Adipose tissue (tissue), 3 donors: Measurements from ENCODE around the gene KCNE3. TPM values are rescaled to one million over a fixed set of nuclear protein-coding genes. Genes with fewer than 3 reads are reported as not detected.
A peak's percentile ranks its signal among the peaks of the same experiment; 100 is the strongest.

Experiments
- H3K27ac ChIP-seq: one replicate; pipeline ENCODE4 v1.5.1; 2013; ENCODE audit warnings: low read depth, low read length
- WGBS, 3 donors: extraction: QIAGEN DNeasy Blood & Tissue Kit; methylation state at CpG; one replicate each; pipeline ENCODE4 v1.1.7; 2013; 5-methylcytosine and 5-hydroxymethylcytosine counted together
- polyA plus RNA-seq, 3 donors: library from polyadenylated mRNA; stranded (reverse); fragments of 200-250 nt; gene quantifications; one replicate each; pipeline ENCODE4 v1.2.3, GENCODE V29; 2013
- donor health status: healthy with polysubstance abuse.
- donor health status: Bipolar disorder and iron deficiency.
- donor health status: healthy.

Gene KCNE3
- polyA plus RNA-seq, 3 donors, result 7.1 to 15.7 (median 11.0) TPM

DNA sequence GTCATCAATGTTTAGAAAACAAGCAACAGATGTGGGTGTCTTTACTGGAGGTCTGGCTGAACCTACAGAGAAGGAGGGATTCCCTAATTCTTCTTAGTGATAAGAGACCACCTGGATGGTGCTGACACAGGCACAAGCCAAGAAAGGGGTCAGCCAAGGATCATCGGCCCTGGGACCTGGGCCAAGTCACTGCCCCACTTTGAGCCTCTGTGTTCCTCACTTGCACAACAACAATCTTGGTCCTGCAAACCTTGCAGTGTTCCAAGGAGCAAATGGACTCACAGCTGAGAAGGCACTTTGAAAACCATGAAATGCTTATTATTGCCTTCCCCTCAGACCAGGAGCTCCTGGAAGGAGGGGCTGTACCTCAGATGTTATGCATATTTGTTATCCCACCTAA, 7.0 kb upstream of the KCNE3 start:
- WGBS, 3 donors, result 20 to 30% (median 22%) methylated on average over 1 of the region's 1 CpG
- peak overlapping the region; percentile 3 for H3K27ac ChIP-seq

- 61 to 78% (median 67%) methylated on average over 10 of the region's 10 CpGs for WGBS, 3 donors
Observed at GRCh38 chr11:74473382-74474173, 6.2 kb upstream of the KCNE3 start.

DNA sequence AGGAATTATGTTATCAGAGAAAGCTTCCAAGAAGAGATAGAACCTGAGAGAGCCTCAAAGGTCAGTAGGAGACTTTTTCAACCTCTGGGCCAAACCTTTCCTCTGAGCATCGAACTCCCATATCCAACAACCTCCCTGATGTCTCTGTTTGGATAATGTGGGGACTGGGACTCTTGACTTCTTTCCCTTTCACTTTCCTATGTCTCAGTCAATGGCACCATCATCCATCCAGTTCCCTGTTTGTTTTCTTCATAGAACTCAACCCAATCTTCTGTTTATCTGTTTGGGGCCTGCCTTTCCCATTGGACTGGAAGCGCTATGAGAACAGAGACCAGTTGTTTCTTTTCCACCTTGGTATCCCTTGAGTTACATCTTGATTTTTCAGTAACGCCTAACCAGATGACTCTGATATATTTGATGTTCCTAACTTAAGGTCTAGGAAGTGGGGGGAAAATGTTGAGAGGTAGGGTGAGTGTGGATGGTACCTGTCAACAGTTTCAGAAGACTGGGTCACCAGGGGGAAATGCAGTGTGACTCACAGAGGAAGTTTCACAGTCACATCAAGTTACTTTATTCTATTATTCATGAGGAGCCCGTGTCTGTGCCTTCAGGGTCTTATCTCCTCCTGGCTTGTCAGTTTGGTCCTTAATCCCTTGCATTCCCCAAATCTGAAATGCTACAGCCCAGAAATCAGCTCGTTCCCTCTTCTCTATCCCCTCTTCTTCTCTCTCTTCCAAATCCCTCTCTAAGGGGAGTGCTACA, 4.5 kb upstream of the KCNE3 start:
- WGBS, 3 donors, result 76 to 82% (median 82%) methylated on average over 5 of the region's 5 CpGs
- no peak overlapping the region for H3K27ac ChIP-seq

More at GRCh38 chr11:74473382-74474173, 6.2 kb upstream of the KCNE3 start:
- no peak overlapping the region for H3K27ac ChIP-seq

DNA sequence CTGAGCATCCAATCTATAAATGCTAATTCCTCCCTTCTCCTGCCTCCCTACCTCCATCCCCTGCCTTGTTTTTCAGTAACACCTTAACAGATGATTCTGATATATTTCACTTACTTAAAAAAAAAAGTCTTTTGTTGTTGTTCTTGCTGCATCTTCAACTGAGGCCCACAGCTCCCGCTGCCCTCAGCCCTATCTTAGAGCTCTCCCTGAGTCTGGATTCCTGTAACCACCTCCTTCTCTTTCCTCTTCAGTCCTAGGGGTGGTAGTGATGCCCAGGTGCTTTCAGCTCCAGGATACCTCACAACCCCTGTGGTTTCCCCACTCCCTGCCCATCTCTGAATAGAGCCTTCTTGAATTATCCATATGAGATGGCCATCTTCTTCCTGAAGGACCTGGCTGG, 3.7 kb upstream of the KCNE3 start:
- H3K27ac ChIP-seq, result no peak overlapping the region
- 96 to 100% (median 98%) methylated on average over 1 of the region's 1 CpG for WGBS, 3 donors

DNA sequence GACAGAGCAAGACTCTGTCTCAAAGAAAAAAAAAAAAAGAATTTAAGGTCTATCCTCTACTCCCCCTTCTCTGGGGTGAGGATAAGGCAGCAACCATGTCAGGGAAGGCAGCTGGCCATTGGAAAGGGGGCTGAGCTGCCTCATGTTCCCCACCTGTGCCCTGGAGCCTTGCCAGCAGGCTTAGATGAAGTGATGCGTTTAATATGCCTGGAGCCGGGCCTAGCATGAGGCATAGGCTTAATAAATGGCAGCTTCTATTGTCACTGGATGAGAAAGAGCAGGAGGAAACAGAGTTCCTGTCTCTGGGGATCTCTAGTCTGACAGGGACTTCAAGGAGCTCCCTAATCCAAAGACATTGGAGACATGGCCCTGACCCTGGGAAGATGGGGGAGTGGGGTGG, 3.2 kb upstream of the KCNE3 start:
- no peak overlapping the region for H3K27ac ChIP-seq
- 75 to 79% (median 78%) methylated on average over 2 of the region's 2 CpGs for WGBS, 3 donors

GRCh38 chr11:74468936-74469335, 1.6 kb upstream of the KCNE3 start:
- no peak overlapping the region for H3K27ac ChIP-seq
- 44 to 79% (median 54%) methylated on average over 1 of the region's 1 CpG for WGBS, 3 donors

- no peak overlapping the region for H3K27ac ChIP-seq
Observed at GRCh38 chr11:74468521-74468920, 1.2 kb upstream of the KCNE3 start.

GRCh38 chr11:74468058-74468457, 709 bp upstream of the KCNE3 start:
- 72 to 83% (median 76%) methylated on average over 4 of the region's 4 CpGs for WGBS, 3 donors
- no peak overlapping the region for H3K27ac ChIP-seq

- no peak overlapping the region for H3K27ac ChIP-seq
- 53 to 75% (median 63%) methylated on average over 2 of the region's 2 CpGs for WGBS, 3 donors
Observed at GRCh38 chr11:74465291-74465708, 2.0 kb downstream of the KCNE3 start.

DNA sequence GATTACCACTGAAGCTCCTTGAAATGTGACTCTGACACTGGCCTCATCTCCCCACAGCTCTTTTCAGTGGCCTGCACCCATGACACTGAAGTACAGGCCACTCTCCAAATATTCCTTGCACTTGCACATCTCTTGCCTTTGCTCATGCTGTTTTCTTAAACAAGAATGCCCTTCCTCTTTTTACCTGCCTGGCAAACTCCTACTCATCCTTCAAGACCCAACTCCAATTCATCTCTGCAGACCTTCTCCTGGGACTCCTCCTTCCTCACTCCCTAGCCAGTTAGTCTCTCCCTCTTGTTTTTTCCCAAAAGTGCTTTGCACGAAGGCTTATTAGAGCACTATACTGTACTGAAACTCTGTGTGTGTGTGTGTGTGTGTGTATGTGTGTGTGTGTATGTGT, 2.6 kb downstream of the KCNE3 start:
- 90 to 100% (median 94%) methylated on average over 1 of the region's 1 CpG for WGBS, 3 donors
- H3K27ac ChIP-seq, result no peak overlapping the region

GRCh38 chr11:74463216-74463615, 4.1 kb downstream of the KCNE3 start:
- whole genome bisulfite sequencing, 3 donors, result 88 to 97% (median 90%) methylated on average over 1 of the region's 1 CpG

DNA sequence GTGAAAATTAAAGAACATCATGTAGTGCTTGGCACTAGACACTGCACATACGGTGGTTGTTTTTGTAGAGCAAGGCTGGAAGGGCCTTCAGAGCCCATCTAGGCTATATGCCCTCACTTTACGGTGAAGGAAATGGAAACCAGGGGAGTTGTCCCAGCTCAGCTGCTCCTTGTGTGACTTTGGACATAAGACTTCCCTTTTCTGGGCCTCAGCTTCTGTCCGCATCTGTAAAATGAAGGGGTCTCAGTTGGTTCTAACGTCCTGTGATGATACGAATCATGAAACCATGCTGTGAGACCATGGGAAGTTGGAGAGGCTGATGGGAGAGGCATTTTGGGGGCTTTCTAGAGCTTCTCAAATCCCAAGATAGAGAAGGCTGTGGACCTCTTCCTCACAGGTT, 4.7 kb downstream of the KCNE3 start:
- no peak overlapping the region for H3K27ac ChIP-seq
- 53 to 73% (median 67%) methylated on average over 5 of the region's 5 CpGs for WGBS, 3 donors

More at GRCh38 chr11:74463216-74463615, 4.1 kb downstream of the KCNE3 start:
- no peak overlapping the region for H3K27ac ChIP-seq

DNA sequence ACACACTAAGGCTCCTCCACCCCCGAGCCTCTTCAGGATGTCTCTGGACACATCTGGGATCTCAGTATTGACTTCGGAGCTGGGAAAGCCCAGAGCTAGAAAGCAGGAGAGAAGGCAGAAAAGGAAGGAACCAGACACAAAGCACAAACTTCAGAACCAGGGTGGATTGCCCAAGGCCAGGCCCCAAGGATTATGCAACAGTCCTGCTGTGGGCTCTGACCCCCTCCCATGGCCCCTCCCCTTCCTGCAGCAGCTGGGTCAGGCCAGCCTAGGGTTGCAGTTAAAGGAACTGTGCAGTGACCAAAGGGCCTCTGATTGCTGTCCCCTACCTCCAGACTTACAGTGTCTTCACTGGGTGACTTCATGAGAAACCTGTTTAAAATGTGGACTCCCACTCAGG, 5.3 kb downstream of the KCNE3 start:
- H3K27ac ChIP-seq, result peak overlapping the region; percentile 83
- WGBS, 3 donors, result 23 to 37% (median 34%) methylated on average over 2 of the region's 2 CpGs

GRCh38 chr11:74460481-74461154, 6.7 kb downstream of the KCNE3 start:
- WGBS, 3 donors, result 48 to 80% (median 54%) methylated on average over 2 of the region's 2 CpGs
- H3K27ac ChIP-seq, result no peak overlapping the region

GRCh38 chr11:74460065-74460464, 7.3 kb downstream of the KCNE3 start:
- WGBS, 3 donors, result 66 to 83% (median 67%) methylated on average over 4 of the region's 4 CpGs
- no peak overlapping the region for H3K27ac ChIP-seq

GRCh38 chr11:74459584-74459983, 7.8 kb downstream of the KCNE3 start:
- no peak overlapping the region for H3K27ac ChIP-seq
- WGBS, 3 donors, result 0 to 40% (median 0%) methylated on average over 1 of the region's 1 CpG

DNA sequence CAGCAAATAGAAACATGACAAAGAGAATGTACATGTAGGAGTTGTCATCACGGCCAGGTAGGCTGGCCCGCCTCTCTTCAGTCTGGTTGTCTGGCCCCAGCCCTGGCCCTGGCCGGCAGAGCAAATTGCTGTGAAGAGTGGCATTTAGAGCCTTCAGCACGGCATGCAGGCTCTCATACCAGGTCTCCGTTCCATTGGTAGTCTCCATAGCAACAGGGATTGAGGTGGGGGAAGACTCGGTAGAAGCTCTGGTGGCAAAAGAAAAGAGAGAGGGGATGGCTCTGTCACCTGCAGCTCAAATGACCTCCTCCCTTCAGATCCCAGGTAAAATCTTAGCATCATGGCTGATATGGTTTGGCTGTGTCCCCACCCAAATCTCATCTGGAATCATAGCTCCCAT, 10.0 kb downstream of the KCNE3 start:
- no peak overlapping the region for H3K27ac ChIP-seq
- 81 to 90% (median 84%) methylated on average over 6 of the region's 6 CpGs for WGBS, 3 donors

GRCh38 chr11:74453373-74453975, 13.9 kb downstream of the KCNE3 start:
- no peak overlapping the region for H3K27ac ChIP-seq
- WGBS, 3 donors, result 36 to 38% (median 37%) methylated on average over 10 of the region's 10 CpGs

- 70 to 87% (median 84%) methylated on average over 3 of the region's 3 CpGs for WGBS, 3 donors
- no peak overlapping the region for H3K27ac ChIP-seq
Observed at GRCh38 chr11:74452366-74452765, 15.0 kb downstream of the KCNE3 start.
